AG10803 (cell line): ENCODE measurements around the gene SCAPER.
"Not testable (repeated sequence)": the region's sequence is repeated elsewhere in the genome, so short reads cannot be mapped to it uniquely, and the experiment has no call there.

Experiments
- DNase-seq: peaks from one replicate; pipeline ENCODE4 v3.0.0; 2010; ENCODE audit warnings: low read depth
- H3K4me3 ChIP-seq: 2 replicates; pipeline ENCODE4 v1.5.1; 2011; ENCODE audit warnings: mild to moderate bottlenecking, low read length, control low read depth
- TF ChIP-seq, protein P1 (sequence below): conservative IDR thresholded peaks from 2 replicates; pipeline ENCODE4 v1.5.1; 2011; ENCODE audit warnings: mild to moderate bottlenecking, low read length, control low read depth, inconsistent platforms

SCAPER gene

DNA sequence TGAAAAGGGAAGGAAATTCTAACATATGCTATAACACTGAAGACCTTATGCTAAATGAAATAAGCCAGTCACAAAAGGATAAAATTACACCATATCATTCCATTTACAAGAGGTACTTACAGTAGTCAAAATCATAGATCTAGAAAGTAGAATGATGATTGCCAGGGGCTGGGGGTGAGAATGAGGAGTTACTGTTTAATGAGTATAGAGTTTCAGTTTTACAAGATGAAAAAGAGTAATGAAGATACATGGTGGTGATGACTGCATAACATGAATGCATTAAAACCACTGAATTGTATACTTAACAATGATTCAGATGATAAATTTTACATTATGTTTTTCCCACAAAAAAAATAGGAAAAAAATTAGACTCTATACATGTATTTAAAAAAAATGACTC lies 152.6 kb downstream of the SCAPER start:
- no peak for DNase-seq
- H3K4me3 ChIP-seq, result no peak overlapping the region
- TF ChIP-seq, protein P1, sequence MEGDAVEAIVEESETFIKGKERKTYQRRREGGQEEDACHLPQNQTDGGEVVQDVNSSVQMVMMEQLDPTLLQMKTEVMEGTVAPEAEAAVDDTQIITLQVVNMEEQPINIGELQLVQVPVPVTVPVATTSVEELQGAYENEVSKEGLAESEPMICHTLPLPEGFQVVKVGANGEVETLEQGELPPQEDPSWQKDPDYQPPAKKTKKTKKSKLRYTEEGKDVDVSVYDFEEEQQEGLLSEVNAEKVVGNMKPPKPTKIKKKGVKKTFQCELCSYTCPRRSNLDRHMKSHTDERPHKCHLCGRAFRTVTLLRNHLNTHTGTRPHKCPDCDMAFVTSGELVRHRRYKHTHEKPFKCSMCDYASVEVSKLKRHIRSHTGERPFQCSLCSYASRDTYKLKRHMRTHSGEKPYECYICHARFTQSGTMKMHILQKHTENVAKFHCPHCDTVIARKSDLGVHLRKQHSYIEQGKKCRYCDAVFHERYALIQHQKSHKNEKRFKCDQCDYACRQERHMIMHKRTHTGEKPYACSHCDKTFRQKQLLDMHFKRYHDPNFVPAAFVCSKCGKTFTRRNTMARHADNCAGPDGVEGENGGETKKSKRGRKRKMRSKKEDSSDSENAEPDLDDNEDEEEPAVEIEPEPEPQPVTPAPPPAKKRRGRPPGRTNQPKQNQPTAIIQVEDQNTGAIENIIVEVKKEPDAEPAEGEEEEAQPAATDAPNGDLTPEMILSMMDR, result no peak

DNA sequence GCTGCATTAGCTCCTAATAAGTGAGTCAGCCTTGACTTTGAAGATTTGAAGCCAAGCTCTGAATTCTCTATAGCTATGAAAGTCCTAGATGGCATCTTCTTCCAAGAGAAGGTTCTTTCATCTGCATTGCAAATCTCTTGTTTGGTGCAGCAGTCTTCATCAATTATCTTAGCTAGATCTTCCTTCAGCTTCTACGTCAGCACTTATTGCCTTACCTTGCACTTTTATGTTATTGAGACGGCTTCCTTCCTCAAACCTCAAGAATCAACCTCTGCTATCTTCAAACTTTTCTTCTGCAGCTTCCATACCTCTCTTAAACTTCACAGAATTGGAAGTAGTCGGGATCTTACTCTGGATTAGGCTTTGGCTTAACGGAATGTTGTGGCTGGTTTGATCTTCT lies 167.6 kb downstream of the SCAPER start:
- no peak overlapping the region for H3K4me3 ChIP-seq
- TF ChIP-seq, protein P1, result no peak
- DNase-seq, result no peak

DNA sequence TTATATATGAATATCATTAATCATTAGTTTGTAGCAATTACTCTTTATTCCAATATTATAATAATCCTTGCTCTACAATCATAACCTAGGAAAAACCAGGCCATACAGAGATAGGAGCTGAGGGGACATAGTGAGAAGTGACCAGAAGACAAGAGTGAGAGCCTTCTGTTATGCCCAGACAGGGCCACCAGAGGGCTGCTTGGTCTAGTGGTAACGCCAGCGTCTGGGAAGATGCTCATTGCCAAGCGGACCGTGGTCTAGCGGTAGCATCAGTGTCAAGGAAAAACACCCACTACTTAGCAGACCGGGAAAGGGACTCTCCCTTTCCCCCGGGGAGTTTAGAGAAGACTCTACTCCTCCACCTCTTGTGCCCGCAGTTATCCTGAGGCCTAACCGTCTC lies 172.8 kb downstream of the SCAPER start:
- not testable (repeated sequence) for DNase-seq, H3K4me3 ChIP-seq

DNA sequence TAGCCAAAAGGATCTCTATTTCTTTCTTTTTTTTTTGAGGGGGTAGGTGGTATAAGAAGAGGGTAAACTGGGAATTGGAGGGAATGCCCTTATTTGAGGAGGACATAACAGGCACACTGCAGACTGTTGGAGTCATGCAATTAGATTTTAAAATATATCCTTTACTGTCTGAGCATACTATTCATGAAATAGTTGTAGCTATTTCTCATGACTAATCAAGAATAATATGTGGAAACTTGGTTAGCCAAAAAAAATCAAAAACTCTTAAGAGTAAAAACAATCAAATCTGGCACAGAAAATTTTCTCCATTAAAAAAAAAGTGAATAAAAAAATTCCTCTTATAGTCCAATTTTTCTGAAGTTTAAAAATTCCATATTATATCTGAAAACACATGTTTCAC lies 174.9 kb downstream of the SCAPER start:
- peak; percentile 29 for DNase-seq
- no peak overlapping the region for H3K4me3 ChIP-seq
- TF ChIP-seq, protein P1, result no peak

DNA sequence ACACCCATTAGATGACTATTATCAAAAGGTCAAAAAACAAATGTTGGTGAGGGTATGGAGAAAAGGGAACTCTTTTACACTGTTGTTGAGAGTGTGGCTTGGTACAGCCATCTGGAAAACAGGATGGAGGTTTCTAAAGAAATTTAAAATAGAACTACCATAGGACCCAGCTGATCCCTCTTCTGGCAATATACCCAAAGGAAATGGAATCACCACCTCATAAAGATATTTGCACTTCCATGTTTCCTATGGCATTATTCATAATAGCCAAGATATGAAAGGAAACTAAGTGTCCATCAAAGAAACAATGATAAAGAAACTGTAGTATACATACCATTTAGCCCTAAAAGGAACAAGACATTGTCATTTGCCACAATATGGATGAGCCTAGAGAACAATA lies 186.3 kb downstream of the SCAPER start:
- no peak overlapping the region for H3K4me3 ChIP-seq
- TF ChIP-seq, protein P1, result no peak
- DNase-seq, result no peak

DNA sequence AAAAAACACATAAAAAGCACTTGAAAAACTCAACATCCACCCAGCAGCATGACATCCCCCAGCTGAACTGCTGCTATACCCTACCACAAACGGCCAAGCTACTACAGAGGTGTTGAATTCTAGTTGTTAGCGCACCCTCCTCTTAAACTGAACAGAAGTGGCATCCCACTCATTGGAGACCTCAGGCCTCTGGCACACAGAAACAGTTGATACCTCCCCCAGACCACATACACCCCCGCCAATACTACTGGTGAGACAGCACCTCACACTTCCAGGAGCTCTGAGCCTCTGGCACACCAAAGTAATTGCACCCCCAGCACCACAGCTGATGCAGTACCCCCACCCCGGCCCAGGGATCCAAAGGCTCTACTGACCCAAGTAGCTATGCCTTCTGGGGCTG lies 190.2 kb downstream of the SCAPER start:
- DNase-seq, result no peak
- H3K4me3 ChIP-seq, result no peak overlapping the region
- TF ChIP-seq, protein P1, result no peak

DNA sequence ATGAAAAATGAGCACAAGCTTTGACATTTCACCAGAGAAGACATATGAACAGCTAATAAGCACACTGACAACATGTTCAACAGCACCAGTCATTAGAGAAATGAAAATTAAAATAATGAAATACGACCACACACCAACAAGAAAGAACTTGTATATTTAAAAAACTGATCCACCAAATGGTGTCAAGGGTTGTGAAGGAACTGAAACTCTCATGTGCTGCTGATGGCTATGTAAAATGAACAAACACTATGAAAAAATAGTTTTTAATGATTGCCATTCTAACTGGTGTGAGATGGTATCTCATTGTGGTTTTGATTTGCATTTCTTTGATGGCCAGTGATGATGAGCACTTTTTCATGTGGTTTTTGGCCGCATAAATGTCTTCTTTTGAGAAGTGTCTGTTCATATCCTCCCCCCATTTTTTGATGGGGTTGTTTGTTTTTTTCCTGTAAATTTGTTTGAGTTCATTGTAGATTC lies 193.8 kb downstream of the SCAPER start:
- TF ChIP-seq, protein P1, result no peak
- DNase-seq, result no peak
- no peak overlapping the region for H3K4me3 ChIP-seq

DNA sequence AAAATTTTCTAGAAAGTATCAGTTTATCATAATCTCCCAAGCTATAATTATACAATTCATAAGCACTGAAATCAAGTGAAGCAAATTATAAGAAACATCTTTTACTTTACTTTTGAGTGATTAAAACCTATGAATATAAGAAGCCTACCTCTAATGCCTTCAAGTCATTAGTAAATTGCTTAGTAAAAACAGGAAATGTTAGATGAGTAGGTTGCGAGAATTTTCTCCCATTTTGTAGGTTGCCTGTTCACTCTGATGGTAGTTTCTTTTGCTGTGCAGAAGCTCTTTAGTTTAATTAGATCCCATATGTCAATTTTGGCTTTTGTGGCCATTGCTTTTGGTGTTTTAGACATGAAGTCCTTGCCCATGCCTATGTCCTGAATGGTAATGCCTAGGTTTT lies 201.1 kb downstream of the SCAPER start:
- H3K4me3 ChIP-seq, DNase-seq: not testable (repeated sequence)
